ENCODE data around the gene MAPKBP1. TPM values are rescaled to one million over a fixed set of nuclear protein-coding genes. Genes with fewer than 3 reads are reported as not detected.

The MAPKBP1 gene
- total RNA-seq, 1 experiment from 2014 or later, result 13.7 TPM

- Histone ChIP-seq H3K56ac (ENCODE audit: insufficient read length, low read depth, low read length) (no peak overlapping the region), H3K9me3 (ENCODE audit: control insufficient read depth, low read depth, low read length) (no peaks in the 10 kb centered on the region), H3K4me1 (ENCODE audit: insufficient read depth, low read length) (no peaks in the 10 kb centered on the region), H3K27me3 (ENCODE audit: insufficient read depth, low read length) (no peaks in the 10 kb centered on the region), H4K91ac (ENCODE audit: insufficient read length, low read depth, low read length) (no peak overlapping the region), H3K79me2 (ENCODE audit: insufficient read depth, low read length) (no peaks in the 10 kb centered on the region), H3K9ac (ENCODE audit: extremely low read depth, insufficient read length, low read length) (no peak overlapping the region), H3K4ac (ENCODE audit: low read depth, low read length) (no peak overlapping the region), H3K79me1 (ENCODE audit: insufficient read depth, low read depth, low read length, poor library complexity, severe bottlenecking) (no peaks in the 10 kb centered on the region), H3K23ac (ENCODE audit: insufficient read length, low read depth, low read length) (no peak overlapping the region), H3K23me2 (ENCODE audit: insufficient read length, low read depth, low read length, poor library complexity, severe bottlenecking) (no peaks in the 10 kb centered on the region), H4K5ac (ENCODE audit: insufficient read length, low read depth, low read length) (no peak overlapping the region), H3K14ac (ENCODE audit: insufficient read depth, low read length) (no peak overlapping the region), H2BK120ac (ENCODE audit: low read depth, low read length, poor library complexity, severe bottlenecking) (no peak overlapping the region), H3K27ac (ENCODE audit: insufficient read length, low read depth, low read length) (no peak overlapping the region), H2AFZ (ENCODE audit: low read length) (no peak overlapping the region), H2BK15ac (ENCODE audit: low read depth, low read length) (no peak overlapping the region), H2AK5ac (ENCODE audit: insufficient read length, low read length) (no peak overlapping the region), H4K8ac (replicated peaks; ENCODE audit: insufficient read length, low read depth, low read length) (no peak overlapping the region), H4K20me1 (ENCODE audit: control insufficient read depth, insufficient read depth, insufficient read length) (no peaks in the 10 kb centered on the region), H2BK20ac (ENCODE audit: low read depth, low read length, poor library complexity, severe bottlenecking) (no peak overlapping the region), H2BK5ac (ENCODE audit: insufficient read length, low read length) (no peak overlapping the region), H3T11ph (ENCODE audit: low read length) (no peak overlapping the region), H2BK12ac (ENCODE audit: insufficient read length, low read depth, low read length) (no peak overlapping the region), H3K4me2 (ENCODE audit: insufficient read depth, insufficient read length, low read length) (no peak overlapping the region), H3K18ac (ENCODE audit: insufficient read length, low read depth, low read length) (no peak overlapping the region)
- Mint-ChIP-seq H3K27me3 (ENCODE audit: low read depth) (peaks cover 2% of the 10 kb centered on the region; the same call in 1 of the 2 replicates), H3K9me3 (no peaks in the 10 kb centered on the region; a peak in 1 of 5 replicates), H3K4me1 (peaks cover 0 to 2% of the 10 kb centered on the region in 2 experiments; a peak in 1 of 4 replicates), H3K4me3 (no peak overlapping the region), H3K36me3 (ENCODE audit: insufficient read depth in 1 of 3, low read depth in 3 of 3) (no peaks in the 10 kb centered on the region), H3K27ac (no peak overlapping the region)
- no peak for TF ChIP-seq CTCF (conservative IDR thresholded peaks at IDR 0.05)
- 100% methylated on average over 1 of the region's 9 CpGs for WGBS (ENCODE audit: extremely low coverage, insufficient read length, low lambda C conversion rate)
- DNase-seq, result no peak
Measured at GRCh38 chr15:41872166-41872747, 98.0 kb downstream of the MAPKBP1 start.
